A673 (cell line): ENCODE data around the gene BEND5.

ENCODE experiments used
- EZH2 ChIP-seq: fragments of 200-600 bp; sonication (generic); IDR thresholded peaks from 2 replicates; pipeline ENCODE4 v1.6.1; 2017; ENCODE audit warnings: borderline replicate concordance, low read depth, mild to moderate bottlenecking, mixed read lengths, antibody characterized with exemption, low read length; ENCODE audit not compliant: poor library complexity, severe bottlenecking
- TF ChIP-seq, protein P1 (sequence below): fragments of 300-800, 200-600 bp; sonication (generic); conservative IDR thresholded peaks from 2 replicates; pipeline ENCODE4 v1.5.1; 2017; ENCODE audit warnings: low read depth, mild to moderate bottlenecking, antibody characterized with exemption, low read length, moderate library complexity, mixed read lengths

DNA sequence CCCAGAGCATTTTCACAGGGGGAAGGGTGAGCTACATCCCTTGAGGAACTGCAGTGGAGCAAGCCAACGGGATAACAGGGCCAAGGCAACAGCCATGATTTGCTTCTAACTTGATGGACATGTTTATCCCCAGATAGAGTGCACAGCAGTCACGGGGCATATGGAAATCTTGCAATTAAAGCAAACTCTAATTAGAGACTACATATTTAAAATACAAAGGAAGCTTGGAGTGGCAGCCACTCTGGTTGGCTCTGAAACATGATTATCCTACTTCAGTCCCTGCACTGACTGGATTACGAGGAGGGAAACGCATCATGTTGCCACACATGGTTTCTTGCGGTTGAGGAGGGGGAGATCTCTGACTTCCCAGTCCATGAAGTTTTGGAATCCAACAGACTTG, 60.8 kb downstream of the BEND5 start:
- TF ChIP-seq, protein P1, sequence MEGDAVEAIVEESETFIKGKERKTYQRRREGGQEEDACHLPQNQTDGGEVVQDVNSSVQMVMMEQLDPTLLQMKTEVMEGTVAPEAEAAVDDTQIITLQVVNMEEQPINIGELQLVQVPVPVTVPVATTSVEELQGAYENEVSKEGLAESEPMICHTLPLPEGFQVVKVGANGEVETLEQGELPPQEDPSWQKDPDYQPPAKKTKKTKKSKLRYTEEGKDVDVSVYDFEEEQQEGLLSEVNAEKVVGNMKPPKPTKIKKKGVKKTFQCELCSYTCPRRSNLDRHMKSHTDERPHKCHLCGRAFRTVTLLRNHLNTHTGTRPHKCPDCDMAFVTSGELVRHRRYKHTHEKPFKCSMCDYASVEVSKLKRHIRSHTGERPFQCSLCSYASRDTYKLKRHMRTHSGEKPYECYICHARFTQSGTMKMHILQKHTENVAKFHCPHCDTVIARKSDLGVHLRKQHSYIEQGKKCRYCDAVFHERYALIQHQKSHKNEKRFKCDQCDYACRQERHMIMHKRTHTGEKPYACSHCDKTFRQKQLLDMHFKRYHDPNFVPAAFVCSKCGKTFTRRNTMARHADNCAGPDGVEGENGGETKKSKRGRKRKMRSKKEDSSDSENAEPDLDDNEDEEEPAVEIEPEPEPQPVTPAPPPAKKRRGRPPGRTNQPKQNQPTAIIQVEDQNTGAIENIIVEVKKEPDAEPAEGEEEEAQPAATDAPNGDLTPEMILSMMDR = no peak
- TF ChIP-seq EZH2 = no peak
